MM.1S (cell line): ENCODE data around the gene EXOC3L1.
A peak's percentile ranks its signal among the peaks of the same experiment; 100 is the strongest.

Experiments
- DNase-seq: peaks from one replicate; pipeline ENCODE4 v3.0.0-alpha.2; 2015
- H2AFZ ChIP-seq: fragments of 300-600 bp; sonication (generic); 2 replicates; pipeline ENCODE4 v1.6.0; 2016; ENCODE audit warnings: antibody characterized with exemption, low read length
- H3F3A ChIP-seq: fragments of 300-600 bp; sonication (generic); 2 replicates; pipeline ENCODE4 v1.6.1; 2016; ENCODE audit warnings: mild to moderate bottlenecking, antibody characterized with exemption, low read length, moderate library complexity, mixed read lengths; ENCODE audit not compliant: insufficient read depth
- H3K27ac ChIP-seq: fragments of 300-600 bp; sonication (generic); 2 replicates; pipeline ENCODE4 v1.5.1; 2016; ENCODE audit warnings: mild to moderate bottlenecking, low read length
- H3K27me3 ChIP-seq: fragments of 300-600 bp; sonication (generic); replicated peaks from 2 replicates; pipeline ENCODE4 v1.6.0; 2016; ENCODE audit warnings: low read length; ENCODE audit not compliant: insufficient read depth
- H3K36me3 ChIP-seq: fragments of 300-600 bp; sonication (generic); replicated peaks from 2 replicates; pipeline ENCODE4 v1.6.1; 2016; ENCODE audit warnings: mild to moderate bottlenecking, low read length, mixed read lengths; ENCODE audit not compliant: insufficient read depth
- H3K4me1 ChIP-seq: fragments of 300-600 bp; sonication (generic); 2 replicates; pipeline ENCODE4 v1.6.1; 2016; ENCODE audit warnings: low read length, mixed read lengths
- H3K4me2 ChIP-seq: fragments of 300-600 bp; sonication (generic); 2 replicates; pipeline ENCODE4 v1.6.0; 2016; ENCODE audit warnings: low read depth, low read length
- H3K4me3 ChIP-seq: fragments of 300-600 bp; sonication (generic); 2 replicates; pipeline ENCODE4 v1.5.1; 2016; ENCODE audit warnings: low read length, mixed read lengths
- H3K79me2 ChIP-seq: fragments of 300-600 bp; sonication (generic); 2 replicates; pipeline ENCODE4 v1.6.1; 2016; ENCODE audit warnings: mixed run types, low read length, mixed read lengths
- H3K9ac ChIP-seq: fragments of 300-600 bp; sonication (generic); 2 replicates; pipeline ENCODE4 v1.6.1; 2016; ENCODE audit warnings: low read length, mixed read lengths
- H3K9me2 ChIP-seq: fragments of 300-600 bp; sonication (generic); replicated peaks from 2 replicates; pipeline ENCODE4 v1.6.1; 2016; ENCODE audit warnings: mild to moderate bottlenecking, low read length, mixed read lengths; ENCODE audit not compliant: insufficient read depth
- H3K9me3 ChIP-seq: fragments of 300-600 bp; sonication (generic); replicated peaks from 2 replicates; pipeline ENCODE4 v1.6.1; 2016; ENCODE audit warnings: mild to moderate bottlenecking, low read length, mixed read lengths; ENCODE audit not compliant: insufficient read depth
- H4K20me1 ChIP-seq: fragments of 300-600 bp; sonication (generic); 2 replicates; pipeline ENCODE4 v1.6.1; 2016; ENCODE audit warnings: mild to moderate bottlenecking, low read length, moderate library complexity, mixed read lengths; ENCODE audit not compliant: insufficient read depth
- EZH2 ChIP-seq: fragments of 300-600 bp; sonication (generic); optimal IDR thresholded peaks from 2 replicates; pipeline ENCODE3; 2017; ENCODE audit warnings: low read depth, mild to moderate bottlenecking, antibody characterized with exemption, low read length, mixed read lengths
- EZH2phosphoT487 ChIP-seq: fragments of 300-600 bp; sonication (generic); IDR thresholded peaks from 2 replicates; pipeline ENCODE4 v1.6.1; 2018; ENCODE audit warnings: antibody characterized with exemption, low read length
- TF ChIP-seq, protein P1 (sequence below): fragments of 300-600 bp; sonication (generic); IDR thresholded peaks from 2 replicates; pipeline ENCODE4 v1.5.1; 2016; ENCODE audit warnings: antibody characterized with exemption, low read length, mixed read lengths

The EXOC3L1 gene

DNA sequence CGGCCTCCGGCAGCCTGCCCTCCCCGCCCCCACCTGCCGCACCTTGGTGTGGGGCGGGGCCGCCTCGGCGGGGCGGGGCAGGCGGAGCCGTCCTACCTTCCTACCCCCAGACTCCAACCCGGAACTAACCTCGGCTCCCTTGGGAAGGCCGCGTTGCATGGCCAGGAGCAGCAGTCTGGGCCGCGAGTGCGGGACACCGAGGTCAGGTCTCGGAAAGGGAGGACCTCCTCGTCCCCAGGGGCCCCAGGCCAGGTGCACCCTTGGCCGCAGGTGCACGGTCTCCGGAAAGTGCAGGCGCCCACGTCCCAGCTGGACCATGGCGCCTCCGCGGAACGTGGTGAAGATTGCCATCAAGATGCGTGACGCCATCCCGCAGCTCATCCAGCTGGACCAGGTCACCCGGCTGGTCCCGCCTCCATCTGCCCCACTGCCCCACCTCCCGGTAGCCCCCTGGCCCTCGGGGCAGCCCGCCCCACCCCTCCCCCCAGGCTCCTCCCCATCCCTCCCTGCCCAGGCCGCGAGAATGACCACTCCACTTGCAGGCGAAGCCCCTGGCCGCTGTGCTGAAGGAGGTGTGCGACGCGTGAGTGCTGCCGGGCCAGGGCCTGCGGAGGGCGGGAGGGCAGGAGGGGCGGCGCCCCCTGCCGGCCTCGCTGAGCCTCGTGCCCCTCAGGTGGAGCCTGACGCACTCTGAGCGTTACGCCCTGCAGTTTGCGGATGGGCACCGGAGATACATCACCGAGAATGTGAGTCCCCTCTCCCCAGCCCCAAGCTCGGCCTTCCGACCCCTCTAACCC, 9.3 kb upstream of the EXOC3L1 start, which contains the start of gene ELMO3:
Gene ELMO3, plus strand, starts transcription at position 121 of the 797 bp plus-strand sequence. Its CDS starts 196 bp downstream, at position 317.
- DNase-seq, result no peak
- Histone ChIP-seq H2AFZ (no peak within 1 kb of the TSS), H3K27ac (no peak within 1 kb of the TSS), H4K20me1 (no peaks in the 10 kb centered on the region), H3K9me3 (no peaks in the 10 kb centered on the region), H3K4me2 (no peak within 1 kb of the TSS), H3K27me3 (no peaks in the 10 kb centered on the region), H3K4me3 (no peak within 1 kb of the TSS), H3K9ac (no peak within 1 kb of the TSS), H3K4me1 (no peaks in the 10 kb centered on the region), H3K79me2 (peaks cover 26% of the 10 kb centered on the region), H3K36me3 (peaks cover 12% of the 10 kb centered on the region; the same call in 1 of the 2 replicates), H3F3A (no peaks in the 10 kb centered on the region), H3K9me2 (no peaks in the 10 kb centered on the region)
- TF ChIP-seq EZH2, result no peak

GRCh38 chr16:67198238-67198734, 8.3 kb upstream of the EXOC3L1 start:
- no peak for DNase-seq
- H3K27me3 ChIP-seq, result no peaks in the 10 kb centered on the region
- H3K79me2 ChIP-seq, result peaks cover 35% of the 10 kb centered on the region
- H2AFZ ChIP-seq, result no peak overlapping the region
- H4K20me1 ChIP-seq, result no peaks in the 10 kb centered on the region
- TF ChIP-seq EZH2, result no peak
- no peak for TF ChIP-seq EZH2phosphoT487
- TF ChIP-seq, protein P1, sequence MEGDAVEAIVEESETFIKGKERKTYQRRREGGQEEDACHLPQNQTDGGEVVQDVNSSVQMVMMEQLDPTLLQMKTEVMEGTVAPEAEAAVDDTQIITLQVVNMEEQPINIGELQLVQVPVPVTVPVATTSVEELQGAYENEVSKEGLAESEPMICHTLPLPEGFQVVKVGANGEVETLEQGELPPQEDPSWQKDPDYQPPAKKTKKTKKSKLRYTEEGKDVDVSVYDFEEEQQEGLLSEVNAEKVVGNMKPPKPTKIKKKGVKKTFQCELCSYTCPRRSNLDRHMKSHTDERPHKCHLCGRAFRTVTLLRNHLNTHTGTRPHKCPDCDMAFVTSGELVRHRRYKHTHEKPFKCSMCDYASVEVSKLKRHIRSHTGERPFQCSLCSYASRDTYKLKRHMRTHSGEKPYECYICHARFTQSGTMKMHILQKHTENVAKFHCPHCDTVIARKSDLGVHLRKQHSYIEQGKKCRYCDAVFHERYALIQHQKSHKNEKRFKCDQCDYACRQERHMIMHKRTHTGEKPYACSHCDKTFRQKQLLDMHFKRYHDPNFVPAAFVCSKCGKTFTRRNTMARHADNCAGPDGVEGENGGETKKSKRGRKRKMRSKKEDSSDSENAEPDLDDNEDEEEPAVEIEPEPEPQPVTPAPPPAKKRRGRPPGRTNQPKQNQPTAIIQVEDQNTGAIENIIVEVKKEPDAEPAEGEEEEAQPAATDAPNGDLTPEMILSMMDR, result peak; percentile 37
- H3K27ac ChIP-seq, result no peak overlapping the region
- no peaks in the 10 kb centered on the region for H3F3A ChIP-seq
- no peaks in the 10 kb centered on the region for H3K9me3 ChIP-seq
- peaks cover 16% of the 10 kb centered on the region; the same call in 1 of the 2 replicates for H3K36me3 ChIP-seq
- peaks cover 4% of the 10 kb centered on the region; the same call in 1 of the 2 replicates for H3K4me1 ChIP-seq
- no peak overlapping the region for H3K9ac ChIP-seq
- no peak overlapping the region for H3K4me2 ChIP-seq
- no peaks in the 10 kb centered on the region for H3K9me2 ChIP-seq
- H3K4me3 ChIP-seq, result no peak overlapping the region

DNA sequence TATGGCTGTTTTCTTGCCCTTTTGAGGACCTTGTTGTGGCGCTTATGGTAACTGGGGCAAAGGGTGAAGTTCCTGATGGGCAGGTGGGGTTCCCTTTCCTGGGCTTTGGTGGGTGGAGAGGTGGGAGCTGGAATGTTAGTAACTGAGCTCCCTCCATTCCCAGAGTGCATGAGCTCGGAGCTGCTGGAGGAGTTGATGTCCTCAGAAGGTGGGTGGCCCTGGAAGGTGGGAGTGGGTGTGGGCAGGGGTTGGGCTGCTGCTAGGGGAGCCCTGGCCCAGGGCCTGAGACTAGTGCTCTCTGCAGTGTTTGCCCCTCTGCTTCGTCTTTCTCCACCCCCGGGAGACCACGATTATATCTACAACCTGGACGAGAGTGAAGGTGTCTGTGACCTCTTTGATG, 7.8 kb upstream of the EXOC3L1 start:
- Histone ChIP-seq H4K20me1 (no peaks in the 10 kb centered on the region), H3K27me3 (no peaks in the 10 kb centered on the region), H3K4me3 (no peak overlapping the region), H3K9me3 (no peaks in the 10 kb centered on the region), H3K9ac (no peak overlapping the region), H3K4me1 (peaks cover 9% of the 10 kb centered on the region; the same call in 1 of the 2 replicates), H3F3A (no peaks in the 10 kb centered on the region), H3K36me3 (peaks cover 16% of the 10 kb centered on the region; the same call in 1 of the 2 replicates), H3K4me2 (no peak overlapping the region), H3K9me2 (no peaks in the 10 kb centered on the region), H3K79me2 (peaks cover 41% of the 10 kb centered on the region), H3K27ac (no peak overlapping the region), H2AFZ (no peak overlapping the region)
- TF ChIP-seq, protein P1, result no peak
- TF ChIP-seq EZH2phosphoT487, result no peak
- no peak for TF ChIP-seq EZH2
- no peak for DNase-seq

DNA sequence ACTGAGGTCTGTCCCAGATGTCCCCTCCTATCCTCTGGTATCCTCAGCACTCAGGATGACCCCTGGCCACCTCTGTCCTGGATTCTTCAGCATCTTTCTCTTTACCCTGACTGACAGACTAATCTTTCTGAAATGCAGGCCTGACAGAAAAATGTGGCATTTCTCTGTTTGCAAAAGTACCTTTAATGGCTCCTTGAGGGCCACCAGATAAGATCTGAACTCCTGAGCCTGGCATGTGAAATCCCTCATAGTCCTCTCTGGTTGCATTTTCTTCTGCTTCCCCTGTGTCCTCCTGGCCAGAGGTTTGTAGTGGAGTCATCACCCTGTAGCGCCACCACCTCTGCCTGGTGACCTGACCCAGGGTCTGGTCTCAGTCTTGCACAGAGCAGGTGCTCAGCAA, 6.9 kb upstream of the EXOC3L1 start:
- no peak overlapping the region for H3K4me3 ChIP-seq
- no peaks in the 10 kb centered on the region for H3K9me3 ChIP-seq
- H3K27me3 ChIP-seq, result no peaks in the 10 kb centered on the region
- peaks cover 48% of the 10 kb centered on the region for H3K79me2 ChIP-seq
- TF ChIP-seq EZH2 (no peak), EZH2phosphoT487 (no peak)
- TF ChIP-seq, protein P1, result no peak
- peaks cover 9% of the 10 kb centered on the region; the same call in 1 of the 2 replicates for H3K4me1 ChIP-seq
- H3K9me2 ChIP-seq, result no peaks in the 10 kb centered on the region
- H3K36me3 ChIP-seq, result peaks cover 16% of the 10 kb centered on the region; the same call in 1 of the 2 replicates
- no peaks in the 10 kb centered on the region for H4K20me1 ChIP-seq
- H2AFZ ChIP-seq, result no peak overlapping the region
- no peak overlapping the region for H3K4me2 ChIP-seq
- H3K27ac ChIP-seq, result no peak overlapping the region
- H3F3A ChIP-seq, result no peaks in the 10 kb centered on the region
- no peak overlapping the region for H3K9ac ChIP-seq
- no peak for DNase-seq
